Spleen (tissue), 7 donors: ENCODE measurements around the gene RPS27L.

Source experiments
- CTCF ChIP-seq, 11 experiments: fragments of 200-600 bp in 7 of 11; fragments of 450-650 bp in 4 of 11; sonication (generic) in 4 of 11; IDR thresholded peaks in 8 of 11; conservative IDR thresholded peaks in 3 of 11; 1 replicate in 7 of 11; 2 replicates in 4 of 11; pipeline versions ENCODE4 v1.4.0 to v1.8.0; 2016 to 2021; ENCODE audit warnings: antibody characterized with exemption in 11 of 11, inconsistent platforms in 4 of 11, mild to moderate bottlenecking in 1 of 11
- POLR2A ChIP-seq, 3 donors: fragments of 450-650 bp; IDR thresholded peaks; one replicate each; pipeline ENCODE4 v1.5.1; 2017; ENCODE audit warnings: antibody characterized with exemption in 3 of 3, mild to moderate bottlenecking in 1 of 3
- donor health status: DM: no; HTN: no; CAD: no; lungs with moderate emphysema.
- donor health status: DM: no; HTN: no; CAD: no.
- donor health status: DM: no; HTN: no; CAD: no.

DNA sequence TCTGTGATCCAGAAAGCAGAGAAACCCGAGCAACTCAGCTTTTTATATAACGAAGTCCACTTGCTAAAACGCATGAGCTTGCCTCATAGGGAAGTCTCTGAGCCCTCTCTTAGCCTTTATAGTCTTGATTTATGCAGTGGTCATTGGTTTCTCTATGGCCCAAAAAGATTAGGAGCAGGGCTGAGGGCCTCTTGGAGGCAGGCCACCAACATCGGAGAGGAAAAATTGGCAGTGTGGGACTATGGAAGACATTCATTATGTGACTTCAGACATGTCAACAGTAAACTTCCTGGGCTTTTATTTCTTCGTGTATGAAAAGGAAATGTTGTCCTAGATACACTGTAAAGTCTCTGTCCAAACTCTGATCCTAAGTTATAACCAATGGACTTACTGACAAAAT is 45.6 kb upstream of the RPS27L start:
- TF ChIP-seq POLR2A (IDR thresholded peaks at IDR 0.05) (no peak), CTCF (IDR thresholded peaks at IDR 0.05 in 8 of 11, conservative IDR thresholded peaks at IDR 0.05 in 3 of 11) (no peak)
